ENCODE results near the gene ADCY3.

GRCh38 chr2:24930768-24931167 is 10.7 kb upstream of the ADCY3 start:
- TF ChIP-seq CTCF (IDR thresholded peaks at IDR 0.05; ENCODE audit: low read length) (no peak), EZH2 (IDR thresholded peaks at IDR 0.05; ENCODE audit: borderline replicate concordance, low read length) (no peak)

All from OCI-LY1 (cell line).